Hepatic stellate cell (primary cell): ENCODE results near the gene ANTXRL.
"Not testable (repeated sequence)": the region's sequence is repeated elsewhere in the genome, so short reads cannot be mapped to it uniquely, and the experiment has no call there.

Experiments
- DNase-seq: peaks from one replicate; pipeline ENCODE4 v3.0.0; 2011; ENCODE audit warnings: low spot score

The ANTXRL gene

DNA sequence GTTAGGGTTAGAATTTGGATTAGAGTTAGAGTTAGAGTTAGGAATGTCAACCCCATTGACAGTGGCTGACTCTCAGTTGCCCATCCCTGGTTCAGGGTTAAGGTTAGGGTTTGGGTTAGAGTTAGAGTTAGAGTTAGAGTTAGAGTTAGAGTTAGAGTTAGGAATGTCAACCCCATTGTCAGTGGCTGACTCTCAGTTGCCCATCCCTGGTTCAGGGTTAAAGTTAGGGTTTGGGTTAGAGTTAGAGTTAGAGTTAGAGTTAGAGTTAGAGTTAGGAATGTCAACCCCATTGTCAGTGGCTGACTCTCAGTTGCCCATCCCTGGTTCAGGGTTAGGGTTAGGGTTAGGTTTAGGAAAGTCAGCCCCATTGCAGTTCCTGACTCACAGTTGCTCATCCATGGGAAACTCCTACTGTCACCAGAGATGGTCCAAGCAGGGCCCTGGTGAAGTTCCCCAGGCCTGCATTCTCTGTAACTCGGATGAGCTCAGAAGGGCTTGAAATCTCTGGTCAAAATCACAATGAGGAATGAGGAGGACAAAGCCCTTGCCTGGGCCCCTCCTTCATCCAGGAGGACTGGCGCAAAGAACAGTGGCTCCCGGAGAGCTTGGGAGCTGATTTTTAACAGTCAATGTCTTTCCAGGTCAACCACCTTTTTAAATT is 8.7 kb downstream of the ANTXRL start:
- not testable (repeated sequence) for DNase-seq

- DNase-seq, result not testable (repeated sequence)
Measured at GRCh38 chr10:46296086-46296485, 9.3 kb downstream of the ANTXRL start.

DNA sequence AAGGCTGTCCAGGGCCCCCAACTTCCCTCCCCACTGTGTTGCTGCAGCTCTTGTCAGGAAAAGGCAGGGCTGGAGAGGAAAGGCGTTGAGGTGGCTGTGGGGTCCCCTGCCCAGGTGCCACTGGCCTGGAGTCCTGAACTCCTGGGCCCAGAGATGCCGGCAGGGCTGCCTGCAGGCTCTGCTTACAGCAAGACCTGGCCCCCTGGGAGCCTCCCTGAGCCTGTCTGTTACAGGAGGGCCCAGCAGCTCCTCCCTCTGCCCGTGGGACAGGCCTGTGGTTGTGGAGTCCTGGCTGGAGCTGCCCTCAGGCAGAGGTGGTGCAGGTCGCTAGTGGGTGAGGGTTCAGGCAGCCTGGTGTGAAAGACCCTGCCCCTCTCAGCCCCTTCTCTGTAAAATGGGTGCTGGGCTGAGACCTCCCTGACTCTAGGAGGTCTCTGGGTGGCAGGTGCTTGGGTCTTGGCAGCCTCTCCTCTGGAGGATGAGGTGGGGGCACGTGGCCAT is 9.9 kb downstream of the ANTXRL start:
- DNase-seq, result no peak

DNA sequence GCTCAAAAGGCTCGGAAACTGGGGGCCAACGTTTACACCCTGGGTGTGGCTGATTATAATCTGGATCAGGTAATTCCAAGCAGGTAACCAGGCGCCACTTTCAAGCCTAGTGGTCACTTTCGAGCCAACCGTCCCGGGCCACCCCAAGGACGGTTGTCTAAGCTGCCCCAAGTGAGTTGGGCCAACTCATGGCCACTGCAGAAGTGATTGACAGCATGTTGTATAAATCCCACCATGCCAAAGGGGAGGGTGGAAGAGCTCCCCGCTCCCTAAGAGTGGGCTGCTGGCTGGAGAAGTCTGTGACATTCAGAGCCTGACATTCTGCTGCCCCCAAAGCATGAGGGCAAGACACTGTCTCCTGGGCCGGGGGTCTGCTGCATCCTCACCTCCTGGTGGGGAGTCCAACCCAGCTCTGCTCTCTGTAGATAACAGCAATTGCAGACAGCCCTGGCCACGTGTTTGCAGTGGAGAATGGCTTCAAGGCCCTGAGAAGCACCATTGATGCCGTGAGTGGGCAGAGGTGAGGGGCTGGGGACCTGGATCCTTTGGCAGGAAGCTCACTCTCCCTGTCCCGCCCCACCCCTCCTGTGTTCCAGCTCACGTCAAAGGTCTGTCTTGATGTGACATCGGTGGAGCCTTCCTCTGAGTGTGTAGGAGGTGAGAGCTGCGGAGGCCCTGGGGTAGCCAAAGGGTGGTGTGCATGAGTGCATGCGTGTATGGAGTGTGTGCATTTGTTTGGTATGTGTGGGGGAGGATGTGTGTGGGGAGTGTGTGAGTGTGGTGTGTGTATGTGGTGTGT is 10.8 kb downstream of the ANTXRL start:
- no peak for DNase-seq

GRCh38 chr10:46298477-46299285 is 11.9 kb downstream of the ANTXRL start:
- no peak for DNase-seq

GRCh38 chr10:46299286-46299535 is 12.4 kb downstream of the ANTXRL start:
- DNase-seq, result no peak

DNA sequence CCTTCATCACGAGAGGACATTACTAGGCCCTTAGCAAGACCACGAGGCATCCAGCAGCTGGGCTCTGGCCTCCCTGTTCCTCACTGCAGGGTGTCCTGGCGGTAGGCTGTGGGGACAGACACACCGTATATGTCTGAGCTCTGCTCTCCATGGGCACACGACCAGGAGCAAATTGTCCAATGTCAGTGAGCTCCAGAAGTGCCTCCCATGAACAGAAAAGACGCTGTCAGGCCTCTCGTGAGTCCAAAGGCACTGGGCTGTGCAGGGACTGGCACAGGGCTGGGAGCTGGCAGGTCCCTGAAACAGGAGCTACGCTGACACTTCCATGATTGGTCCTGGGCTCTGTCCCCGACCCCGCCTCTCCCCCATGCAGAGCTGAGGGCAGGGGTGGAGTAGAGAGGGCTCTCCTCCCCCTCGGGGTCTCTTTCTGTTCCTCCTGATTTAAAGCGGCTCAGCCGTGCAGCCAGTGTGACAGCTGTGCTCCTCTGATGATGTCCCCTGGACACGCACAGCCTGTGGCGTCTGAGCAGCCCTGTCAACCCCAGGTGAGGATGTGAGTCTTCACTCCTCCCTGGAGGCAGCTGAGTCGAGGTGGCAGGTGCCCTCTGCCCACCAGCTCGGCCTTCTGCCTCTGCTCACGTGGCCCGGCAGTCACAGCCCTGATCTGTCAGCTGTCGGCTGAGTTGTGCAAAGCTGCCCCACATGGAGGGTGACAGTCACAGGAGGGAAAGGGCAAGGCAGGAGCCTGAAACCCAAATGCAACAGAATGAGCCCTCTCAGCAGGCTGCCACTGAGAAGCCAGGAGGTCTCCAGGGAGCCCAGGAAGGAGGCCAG is 13.0 kb downstream of the ANTXRL start:
- DNase-seq, result no peak

- not testable (repeated sequence) for DNase-seq
Measured at GRCh38 chr10:46300370-46300711, 13.5 kb downstream of the ANTXRL start.

GRCh38 chr10:46301056-46301645 is 14.4 kb downstream of the ANTXRL start:
- no peak for DNase-seq

GRCh38 chr10:46301721-46302479 is 15.1 kb downstream of the ANTXRL start:
- DNase-seq, result no peak

GRCh38 chr10:46302765-46303352 is 16.1 kb downstream of the ANTXRL start:
- not testable (repeated sequence) for DNase-seq

- no peak for DNase-seq
Measured at GRCh38 chr10:46304062-46304461, 17.3 kb downstream of the ANTXRL start.

- not testable (repeated sequence) for DNase-seq
Measured at GRCh38 chr10:46304671-46305070, 17.9 kb downstream of the ANTXRL start.

DNA sequence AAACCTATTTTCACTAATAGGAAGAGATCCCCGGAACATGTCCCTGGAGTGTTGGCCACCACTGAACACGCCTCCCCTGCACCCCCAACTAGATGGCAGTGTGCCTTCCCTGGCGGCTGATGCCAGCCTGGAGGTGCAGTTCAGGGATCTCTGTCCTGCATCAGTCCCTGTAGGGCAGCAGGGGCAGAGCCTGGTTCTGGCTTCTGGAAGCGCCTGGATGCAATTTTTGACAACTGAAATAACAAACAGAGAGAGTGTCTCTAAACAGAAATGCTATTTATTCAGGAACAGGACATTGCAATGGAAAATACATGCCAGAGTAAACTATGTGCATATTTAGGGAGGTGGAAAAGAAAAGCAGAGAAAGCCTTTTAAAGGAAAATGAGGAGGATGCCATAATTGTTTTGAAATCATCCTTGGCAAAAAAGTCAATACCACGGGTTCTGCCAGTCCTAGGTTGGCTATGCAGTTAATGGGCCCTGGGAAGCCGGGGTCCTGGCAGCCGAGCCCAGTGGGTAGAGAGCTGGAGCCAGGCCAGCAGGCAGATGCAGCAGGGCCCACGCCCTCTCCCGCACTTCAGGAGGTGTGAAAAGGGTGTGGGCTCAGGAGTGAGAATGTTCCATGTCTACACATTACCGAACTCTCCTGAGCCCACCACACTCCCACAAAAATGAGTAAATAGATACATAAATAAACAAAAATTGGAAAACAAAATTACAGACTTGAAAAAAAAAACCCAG is 18.5 kb downstream of the ANTXRL start:
- DNase-seq, result no peak

DNA sequence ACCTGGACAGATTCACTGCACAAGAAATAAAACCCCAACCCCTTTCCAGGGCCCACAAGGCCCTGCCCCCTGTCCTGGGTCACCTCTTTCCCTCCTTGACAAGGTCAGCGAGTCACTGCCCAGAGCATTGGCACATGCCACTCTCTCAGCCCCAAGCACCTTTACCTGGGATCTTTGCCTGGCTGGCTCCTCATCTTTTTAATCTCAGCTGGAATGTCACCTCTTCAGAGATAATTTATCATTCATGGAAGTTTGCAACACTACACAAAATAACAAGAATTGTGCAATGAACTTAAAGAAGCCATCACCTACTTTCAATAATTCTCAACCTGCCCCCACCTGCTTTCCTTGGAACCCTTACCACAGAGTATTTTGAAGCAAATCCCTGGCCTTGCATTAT is 19.2 kb downstream of the ANTXRL start:
- no peak for DNase-seq

- DNase-seq, result no peak
Measured at GRCh38 chr10:46306516-46307184, 19.9 kb downstream of the ANTXRL start.

DNA sequence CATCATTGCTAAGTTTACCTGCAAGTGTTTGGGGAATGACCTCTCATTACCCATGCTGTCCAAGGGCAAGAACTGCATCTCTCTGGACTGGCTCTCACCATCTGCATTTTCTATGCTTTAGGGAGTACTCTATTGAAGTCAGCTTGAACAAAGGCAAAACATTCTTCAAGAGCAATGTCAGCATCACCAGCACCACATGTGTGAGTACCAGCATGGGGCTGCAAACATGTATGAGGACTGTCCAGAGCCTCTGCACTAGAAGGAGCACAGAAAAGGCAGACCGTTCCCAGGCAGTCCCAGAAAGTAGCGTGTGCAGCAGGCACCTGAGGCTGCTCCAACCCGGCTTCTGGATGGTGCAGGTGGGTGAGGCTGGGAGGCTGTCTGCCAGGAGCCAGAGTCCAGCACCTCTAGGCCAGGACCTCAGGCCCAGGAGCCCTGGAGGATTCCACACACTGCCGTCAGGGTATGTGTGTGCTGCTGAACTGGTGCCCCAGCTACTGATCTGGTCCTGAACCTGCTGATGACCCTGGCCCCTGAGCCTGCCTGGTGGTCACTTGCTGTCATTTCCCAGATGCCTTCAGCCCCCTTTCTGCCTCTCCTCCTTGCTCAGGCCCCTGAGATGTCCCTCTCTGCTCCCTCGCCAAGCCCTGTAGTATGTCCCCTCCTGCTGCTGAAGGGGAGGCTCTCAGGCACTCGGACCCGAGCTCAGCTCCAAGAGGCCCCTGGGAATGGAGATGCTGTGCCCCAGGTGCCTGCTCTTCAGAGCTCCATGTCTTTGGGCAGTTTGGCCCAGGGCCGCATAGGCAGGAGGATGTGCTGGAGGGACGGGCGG is 20.7 kb downstream of the ANTXRL start:
- no peak for DNase-seq

GRCh38 chr10:46308113-46308415 is 21.3 kb downstream of the ANTXRL start:
- no peak for DNase-seq
